Measurements from ENCODE around the gene SRPK2. TPM values are rescaled to one million over a fixed set of nuclear protein-coding genes. Genes with fewer than 3 reads are reported as not detected.

SRPK2 gene
- total RNA-seq, 1 donor from 2014 or later, result 54.1 TPM

GRCh38 chr7:105245398-105246114 lies 143.2 kb downstream of the SRPK2 start:
- no peak for DNase-seq (ENCODE audit: low spot score)
- H3K27me3 Mint-ChIP-seq (ENCODE audit: insufficient read depth, low read depth), result no peaks in the 10 kb centered on the region
- H3K27ac Mint-ChIP-seq, result no peak overlapping the region
- Histone ChIP-seq H3K4me2 (no peak overlapping the region), H2AFZ (replicated peaks) (no peak overlapping the region), H3K4me1 (peaks cover 17% of the 10 kb centered on the region), H3K9ac (no peak overlapping the region), H3K4me3 (no peak overlapping the region), H3K79me2 (ENCODE audit: low read depth) (peaks cover 33% of the 10 kb centered on the region), H3K27me3 (no peaks in the 10 kb centered on the region), H3K27ac (no peak overlapping the region), H3K36me3 (no peaks in the 10 kb centered on the region), H4K20me1 (ENCODE audit: low read depth) (peaks cover 33% of the 10 kb centered on the region), H3F3A (ENCODE audit: low read depth) (no peaks in the 10 kb centered on the region), H3K9me3 (ENCODE audit: low read depth) (no peaks in the 10 kb centered on the region)
- peaks cover 10% of the 10 kb centered on the region for H3K36me3 Mint-ChIP-seq
- H3K9me3 Mint-ChIP-seq, result peaks cover 1% of the 10 kb centered on the region
- no peak overlapping the region for H3K4me3 Mint-ChIP-seq
- H3K4me1 Mint-ChIP-seq, result peaks cover 8% of the 10 kb centered on the region
- TF ChIP-seq EZH2phosphoT487 (IDR thresholded peaks at IDR 0.05) (no peak), EZH2 (IDR thresholded peaks at IDR 0.05) (no peak), CTCF (IDR thresholded peaks at IDR 0.05) (no peak)

- no peaks in the 10 kb centered on the region for H3K27me3 Mint-ChIP-seq (ENCODE audit: insufficient read depth, low read depth)
- peaks cover 38% of the 10 kb centered on the region for H4K20me1 ChIP-seq (ENCODE audit: low read depth)
- H3K27me3 ChIP-seq, result no peaks in the 10 kb centered on the region
- no peak overlapping the region for H3K9ac ChIP-seq
- TF ChIP-seq CTCF (IDR thresholded peaks at IDR 0.05), result no peak
- no peak for TF ChIP-seq EZH2 (IDR thresholded peaks at IDR 0.05)
- no peak for TF ChIP-seq EZH2phosphoT487 (IDR thresholded peaks at IDR 0.05)
- H3F3A ChIP-seq (ENCODE audit: low read depth), result no peaks in the 10 kb centered on the region
- peaks cover 1% of the 10 kb centered on the region for H3K9me3 Mint-ChIP-seq
- no peak overlapping the region for H3K4me3 Mint-ChIP-seq
- no peak overlapping the region for H2AFZ ChIP-seq (replicated peaks)
- H3K4me1 Mint-ChIP-seq, result peaks cover 6% of the 10 kb centered on the region
- no peak overlapping the region for H3K27ac ChIP-seq
- H3K9me3 ChIP-seq (ENCODE audit: low read depth), result no peaks in the 10 kb centered on the region
- DNase-seq (ENCODE audit: low spot score), result no peak
- no peaks in the 10 kb centered on the region for H3K36me3 ChIP-seq
- no peak overlapping the region for H3K4me3 ChIP-seq
- H3K4me2 ChIP-seq, result no peak overlapping the region
- H3K4me1 ChIP-seq, result peaks cover 17% of the 10 kb centered on the region
- no peak overlapping the region for H3K27ac Mint-ChIP-seq
- peaks cover 36% of the 10 kb centered on the region for H3K79me2 ChIP-seq (ENCODE audit: low read depth)
- peaks cover 10% of the 10 kb centered on the region for H3K36me3 Mint-ChIP-seq
Observed at GRCh38 chr7:105244594-105244993, 144.1 kb downstream of the SRPK2 start.

GRCh38 chr7:105241198-105241597 lies 147.5 kb downstream of the SRPK2 start:
- no peaks in the 10 kb centered on the region for H3K27me3 Mint-ChIP-seq (ENCODE audit: insufficient read depth, low read depth)
- H3K4me3 ChIP-seq, result no peak overlapping the region
- no peaks in the 10 kb centered on the region for H3K9me3 Mint-ChIP-seq
- peaks cover 58% of the 10 kb centered on the region for H3K79me2 ChIP-seq (ENCODE audit: low read depth)
- no peak overlapping the region for H3K9ac ChIP-seq
- DNase-seq (ENCODE audit: low spot score), result no peak
- H2AFZ ChIP-seq (replicated peaks), result no peak overlapping the region
- no peak overlapping the region for H3K27ac ChIP-seq
- no peaks in the 10 kb centered on the region for H3K4me1 Mint-ChIP-seq
- H3K4me1 ChIP-seq, result peaks cover 7% of the 10 kb centered on the region
- H3K27me3 ChIP-seq, result no peaks in the 10 kb centered on the region
- H4K20me1 ChIP-seq (ENCODE audit: low read depth), result peaks cover 51% of the 10 kb centered on the region
- peaks cover 5% of the 10 kb centered on the region for H3K36me3 Mint-ChIP-seq
- H3K9me3 ChIP-seq (ENCODE audit: low read depth), result no peaks in the 10 kb centered on the region
- TF ChIP-seq CTCF (IDR thresholded peaks at IDR 0.05), result no peak
- TF ChIP-seq EZH2 (IDR thresholded peaks at IDR 0.05), result no peak
- TF ChIP-seq EZH2phosphoT487 (IDR thresholded peaks at IDR 0.05), result no peak
- no peaks in the 10 kb centered on the region for H3K36me3 ChIP-seq
- no peak overlapping the region for H3K4me3 Mint-ChIP-seq
- no peaks in the 10 kb centered on the region for H3F3A ChIP-seq (ENCODE audit: low read depth)
- H3K4me2 ChIP-seq, result no peak overlapping the region
- no peak overlapping the region for H3K27ac Mint-ChIP-seq

Measured in neural progenitor cell (in vitro differentiated cells).